GM20000 (cell line): ENCODE results near the gene RAB13.

ENCODE experiments used
- DNase-seq: peaks from one replicate; pipeline ENCODE4 v3.0.0; 2012; ENCODE audit warnings: low spot score
- CTCF ChIP-seq: IDR thresholded peaks from 2 replicates; pipeline ENCODE4 v1.5.1; 2012; ENCODE audit warnings: mild to moderate bottlenecking, control low read depth; ENCODE audit errors: extremely low read depth, missing control alignments

RAB13 gene

GRCh38 chr1:153958111-153958960 is 27.8 kb downstream of the RAB13 start, which contains the start of gene CRTC2:
Gene CRTC2, minus strand, starts transcription at chr1:153958612. Its CDS starts 115 bp downstream, at chr1:153958497.
- peak; percentile 97 for DNase-seq
- peak; percentile 1 for TF ChIP-seq CTCF

GRCh38 chr1:153957744-153958110 is 28.4 kb downstream of the RAB13 start:
- DNase-seq, result peak; percentile 71

GRCh38 chr1:153956997-153957715 is 29.0 kb downstream of the RAB13 start:
- no peak for DNase-seq
- no peak for TF ChIP-seq CTCF

More at GRCh38 chr1:153957744-153958110, 28.4 kb downstream of the RAB13 start:
- no peak for TF ChIP-seq CTCF

GRCh38 chr1:153954826-153955225 is 31.3 kb downstream of the RAB13 start:
- no peak for DNase-seq
- TF ChIP-seq CTCF, result no peak

- no peak for TF ChIP-seq CTCF
These were observed 32.2 kb downstream of the RAB13 start for GRCh38 chr1:153953859-153954365.

GRCh38 chr1:153951801-153952200 is 34.3 kb downstream of the RAB13 start:
- no peak for DNase-seq

More at GRCh38 chr1:153953859-153954365, 32.2 kb downstream of the RAB13 start:
- DNase-seq, result no peak

More at GRCh38 chr1:153951801-153952200, 34.3 kb downstream of the RAB13 start:
- no peak for TF ChIP-seq CTCF
